ENCODE results near the gene GPT2. TPM values are rescaled to one million over a fixed set of nuclear protein-coding genes. Genes with fewer than 3 reads are reported as not detected.

The GPT2 gene
- total RNA-seq, 4 donors from 2014 or later: 42.5 to 126 (median 61.3) TPM

- no peak for TF ChIP-seq CTCF (IDR thresholded peaks at IDR 0.05)
- no peak for TF ChIP-seq POLR2A (IDR thresholded peaks at IDR 0.05)
- no peak for TF ChIP-seq EP300 (IDR thresholded peaks at IDR 0.05)
- DNase-seq (ENCODE audit: low spot score in 2 of 2): no peak
- peaks cover 0 to 4% (median 0%) of the 10 kb centered on the region in 4 donors for H3K4me1 ChIP-seq
- H3K9me3 ChIP-seq: no peaks in the 10 kb centered on the region
- no peaks in the 10 kb centered on the region for H3K36me3 ChIP-seq
- H3K27ac ChIP-seq: no peak overlapping the region
- no peaks in the 10 kb centered on the region for H3K27me3 ChIP-seq
- H3K4me3 ChIP-seq: no peak overlapping the region
- 76 to 82% methylated on average over 5 of the region's 5 CpGs for WGBS, 2 donors
Measured at GRCh38 chr16:46850619-46851555, 33.3 kb upstream of the GPT2 start.

- H3K4me1 ChIP-seq: peaks cover 0 to 4% (median 2%) of the 10 kb centered on the region in 4 donors
- no peak overlapping the region for H3K27ac ChIP-seq
- no peaks in the 10 kb centered on the region for H3K9me3 ChIP-seq
- no peaks in the 10 kb centered on the region for H3K36me3 ChIP-seq
- H3K4me3 ChIP-seq: no peak overlapping the region
- 64 to 69% methylated on average over 3 of the region's 3 CpGs for WGBS, 2 donors
- no peaks in the 10 kb centered on the region for H3K27me3 ChIP-seq
- TF ChIP-seq EP300 (IDR thresholded peaks at IDR 0.05): no peak
- TF ChIP-seq CTCF (IDR thresholded peaks at IDR 0.05): no peak
- no peak for TF ChIP-seq POLR2A (IDR thresholded peaks at IDR 0.05)
- no peak for DNase-seq (ENCODE audit: low spot score in 2 of 2)
Measured at GRCh38 chr16:46852130-46852529, 32.0 kb upstream of the GPT2 start.

- H3K4me1 ChIP-seq: peaks cover 0 to 15% (median 2%) of the 10 kb centered on the region in 4 donors
- peak overlapping the region in 1 of 4 donors; percentile 46 for H3K27ac ChIP-seq
- no peaks in the 10 kb centered on the region for H3K9me3 ChIP-seq
- no peaks in the 10 kb centered on the region for H3K27me3 ChIP-seq
- 19 to 23% methylated on average over 5 of the region's 5 CpGs for WGBS, 2 donors
- TF ChIP-seq POLR2A (IDR thresholded peaks at IDR 0.05) (no peak), CTCF (IDR thresholded peaks at IDR 0.05) (peak; percentile 80 to 91 (median 82)), EP300 (IDR thresholded peaks at IDR 0.05) (peak in 1 of 2 donors; percentile 52)
- DNase-seq (ENCODE audit: low spot score in 2 of 2): peak; percentile 59 to 74
- H3K4me3 ChIP-seq: no peak overlapping the region
- no peaks in the 10 kb centered on the region for H3K36me3 ChIP-seq
Measured at GRCh38 chr16:46853713-46854443, 30.3 kb upstream of the GPT2 start.

- 87 to 92% methylated on average over 2 of the region's 2 CpGs for WGBS, 2 donors
- no peak for TF ChIP-seq POLR2A (IDR thresholded peaks at IDR 0.05)
- no peak for TF ChIP-seq CTCF (IDR thresholded peaks at IDR 0.05)
- no peak for TF ChIP-seq EP300 (IDR thresholded peaks at IDR 0.05)
- DNase-seq (ENCODE audit: low spot score in 2 of 2): no peak
Measured at GRCh38 chr16:46854846-46855245, 29.3 kb upstream of the GPT2 start.

More at GRCh38 chr16:46854846-46855245, 29.3 kb upstream of the GPT2 start:
- Histone ChIP-seq H3K27me3 (no peaks in the 10 kb centered on the region), H3K36me3 (no peaks in the 10 kb centered on the region), H3K4me3 (no peak overlapping the region), H3K9me3 (no peaks in the 10 kb centered on the region), H3K4me1 (peaks cover 0 to 15% (median 2%) of the 10 kb centered on the region in 4 donors), H3K27ac (no peak overlapping the region)

Measured in tibial nerve (tissue), 4 donors.